HEK293T (cell line): ENCODE measurements around the gene COL6A3.

Experiments used
- ARNT ChIP-seq: fragments of 450-650 bp; IDR thresholded peaks from 2 replicates; pipeline ENCODE4 v1.6.1; 2017; ENCODE audit warnings: mild to moderate bottlenecking
- BHLHE40 ChIP-seq: fragments of 450-650 bp; IDR thresholded peaks from 2 replicates; pipeline ENCODE4 v1.6.1; 2016; ENCODE audit warnings: mild to moderate bottlenecking, moderate library complexity, borderline replicate concordance
- ELF4 ChIP-seq: fragments of 450-650 bp; IDR thresholded peaks from 2 replicates; pipeline ENCODE4 v1.6.1; 2017; ENCODE audit warnings: antibody characterized with exemption
- FOXK2 ChIP-seq: fragments of 450-650 bp; IDR thresholded peaks from 2 replicates; pipeline ENCODE4 v1.6.1; 2016; ENCODE audit warnings: mild to moderate bottlenecking
- FOXM1 ChIP-seq: fragments of 450-650 bp; IDR thresholded peaks from 2 replicates; pipeline ENCODE4 v1.6.1; 2017; ENCODE audit warnings: mild to moderate bottlenecking, borderline replicate concordance
- HDGF ChIP-seq: fragments of 450-650 bp; IDR thresholded peaks from 2 replicates; pipeline ENCODE4 v1.6.1; 2017; ENCODE audit warnings: antibody characterized with exemption, borderline replicate concordance
- L3MBTL2 ChIP-seq: fragments of 450-650 bp; conservative IDR thresholded peaks from 2 replicates; pipeline ENCODE4 v1.6.1; 2016; ENCODE audit warnings: mild to moderate bottlenecking
- LEF1 ChIP-seq: fragments of 450-650 bp; IDR thresholded peaks from 2 replicates; pipeline ENCODE4 v1.6.1; 2017; ENCODE audit warnings: mild to moderate bottlenecking, borderline replicate concordance
- NFRKB ChIP-seq: fragments of 450-650 bp; IDR thresholded peaks from 2 replicates; pipeline ENCODE4 v1.6.1; 2016; ENCODE audit warnings: mild to moderate bottlenecking, moderate library complexity
- SUZ12 ChIP-seq: fragments of 450-650 bp; IDR thresholded peaks from 2 replicates; pipeline ENCODE4 v1.6.1; 2016; ENCODE audit warnings: mild to moderate bottlenecking
- TARDBP ChIP-seq: fragments of 450-650 bp; IDR thresholded peaks from 2 replicates; pipeline ENCODE4 v1.6.1; 2016
- ZNF384 ChIP-seq: fragments of 450-650 bp; IDR thresholded peaks from 2 replicates; pipeline ENCODE4 v1.6.1; 2016
- TF ChIP-seq, protein P1 (sequence below): fragments of 450-650 bp; IDR thresholded peaks from 2 replicates; pipeline ENCODE4 v1.6.1; 2016

DNA sequence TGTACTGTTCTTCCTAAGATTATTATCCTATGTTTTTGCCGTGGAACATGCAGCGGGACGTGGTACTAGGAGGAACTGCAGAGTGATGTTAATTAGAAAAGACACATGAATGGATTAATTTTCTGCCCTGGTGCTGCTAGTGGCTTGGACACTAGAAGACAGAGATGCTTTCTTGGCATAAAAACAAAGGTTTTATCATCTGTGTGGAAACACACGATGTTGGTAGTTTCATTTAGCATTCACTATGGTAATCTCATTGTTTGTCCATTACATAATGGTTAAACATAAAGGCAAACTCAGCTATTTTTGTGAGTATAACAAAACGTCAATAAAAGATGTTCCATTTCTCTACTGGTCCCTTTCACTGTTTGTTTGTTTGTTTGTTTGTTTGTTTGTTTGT, 22.8 kb downstream of the COL6A3 start:
- no peak for TF ChIP-seq FOXK2
- TF ChIP-seq, protein P1, sequence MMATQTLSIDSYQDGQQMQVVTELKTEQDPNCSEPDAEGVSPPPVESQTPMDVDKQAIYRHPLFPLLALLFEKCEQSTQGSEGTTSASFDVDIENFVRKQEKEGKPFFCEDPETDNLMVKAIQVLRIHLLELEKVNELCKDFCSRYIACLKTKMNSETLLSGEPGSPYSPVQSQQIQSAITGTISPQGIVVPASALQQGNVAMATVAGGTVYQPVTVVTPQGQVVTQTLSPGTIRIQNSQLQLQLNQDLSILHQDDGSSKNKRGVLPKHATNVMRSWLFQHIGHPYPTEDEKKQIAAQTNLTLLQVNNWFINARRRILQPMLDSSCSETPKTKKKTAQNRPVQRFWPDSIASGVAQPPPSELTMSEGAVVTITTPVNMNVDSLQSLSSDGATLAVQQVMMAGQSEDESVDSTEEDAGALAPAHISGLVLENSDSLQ, result no peak
- no peak for TF ChIP-seq LEF1
- TF ChIP-seq FOXM1, result no peak
- no peak for TF ChIP-seq NFRKB
- TF ChIP-seq L3MBTL2, result no peak
- no peak for TF ChIP-seq TARDBP
- TF ChIP-seq ZNF384, result no peak
- no peak for TF ChIP-seq SUZ12
- no peak for TF ChIP-seq ARNT
- TF ChIP-seq ELF4, result no peak
- TF ChIP-seq BHLHE40, result no peak
- no peak for TF ChIP-seq HDGF
